HepG2 (cell line): Measurements from ENCODE around the gene ANKRD37. TPM values are rescaled to one million over a fixed set of nuclear protein-coding genes. Genes with fewer than 3 reads are reported as not detected.

ENCODE experiments used
- AHDC1 ChIP-seq: sonication (generic); formaldehyde crosslinking; IDR thresholded peaks from 2 replicates; pipeline ENCODE4 v1.5.1; 2020; ENCODE audit warnings: mild to moderate bottlenecking, missing genetic modification reagents, borderline replicate concordance
- BRD4 ChIP-seq: sonication (generic); formaldehyde crosslinking; IDR thresholded peaks from 2 replicates; pipeline ENCODE4 v1.4.0; 2020; ENCODE audit warnings: missing genetic modification reagents
- CHD4 ChIP-seq: fragments of 200-600 bp; sonication (generic); IDR thresholded peaks from 2 replicates; pipeline ENCODE4 v1.7.0; 2017; ENCODE audit warnings: mild to moderate bottlenecking, low read length, borderline replicate concordance
- GPBP1L1 ChIP-seq: sonication (generic); formaldehyde crosslinking; IDR thresholded peaks from 2 replicates; pipeline ENCODE4 v1.5.0; 2020; ENCODE audit warnings: mild to moderate bottlenecking, missing genetic modification reagents
- HDAC1 ChIP-seq: sonication (generic); formaldehyde crosslinking; IDR thresholded peaks from 2 replicates; pipeline ENCODE4 v1.5.1; 2020; ENCODE audit warnings: mild to moderate bottlenecking, missing genetic modification reagents
- MATR3 ChIP-seq: sonication (generic); formaldehyde crosslinking; IDR thresholded peaks from 2 replicates; pipeline ENCODE4 v1.4.0; 2020; ENCODE audit warnings: missing genetic modification reagents
- MEIS1 ChIP-seq: sonication (generic); formaldehyde crosslinking; IDR thresholded peaks from 2 replicates; pipeline ENCODE4 v1.9.0; 2021; ENCODE audit warnings: mild to moderate bottlenecking, missing genetic modification reagents, moderate library complexity, borderline replicate concordance
- NAIF1 ChIP-seq: sonication (generic); formaldehyde crosslinking; IDR thresholded peaks from 2 replicates; pipeline ENCODE4 v1.5.0; 2020; ENCODE audit warnings: mild to moderate bottlenecking, missing genetic modification reagents, borderline replicate concordance
- PAXIP1 ChIP-seq: sonication (generic); formaldehyde crosslinking; conservative IDR thresholded peaks from 2 replicates; pipeline ENCODE4 v1.4.0; 2020; ENCODE audit warnings: mild to moderate bottlenecking, missing genetic modification reagents, moderate library complexity
- PCBP1 ChIP-seq: fragments of 200-400 bp; formaldehyde crosslinking; IDR thresholded peaks from 2 replicates; pipeline ENCODE4 v1.6.1; 2017; ENCODE audit warnings: mild to moderate bottlenecking, low read depth, low read length, borderline replicate concordance
- POGK ChIP-seq: sonication (generic); formaldehyde crosslinking; conservative IDR thresholded peaks from 2 replicates; pipeline ENCODE4 v1.8.0; 2022; ENCODE audit warnings: mild to moderate bottlenecking, moderate library complexity, missing genetic modification reagents
- ZFP82 ChIP-seq: sonication (generic); formaldehyde crosslinking; IDR thresholded peaks from 2 replicates; pipeline ENCODE4 v1.5.1; 2020; ENCODE audit warnings: mild to moderate bottlenecking, missing genetic modification reagents, borderline replicate concordance
- ZKSCAN1 ChIP-seq: fragments of 150-350 bp; IDR thresholded peaks from 2 replicates; pipeline ENCODE4 v1.6.1; 2014; ENCODE audit warnings: low read length
- ZNF333 ChIP-seq: sonication (generic); formaldehyde crosslinking; IDR thresholded peaks from 2 replicates; pipeline ENCODE4 v1.4.0; 2020; ENCODE audit warnings: mild to moderate bottlenecking, missing genetic modification reagents, borderline replicate concordance
- ZNF546 ChIP-seq: sonication (generic); formaldehyde crosslinking; conservative IDR thresholded peaks from 2 replicates; pipeline ENCODE4 v1.8.1; 2023; ENCODE audit warnings: mild to moderate bottlenecking, missing genetic modification reagents
- ZNF720 ChIP-seq: sonication (generic); formaldehyde crosslinking; IDR thresholded peaks from 2 replicates; pipeline ENCODE4 v1.4.0; 2020; ENCODE audit warnings: missing genetic modification reagents
- polyA plus RNA-seq, 8 experiments: library from polyadenylated mRNA; depleted of rRNA in 3 of 8; stranded (reverse) in 7 of 8; unstranded in 1 of 8; fragments of >200 nt; fragmentation: Illumina TruSeq in 4 of 8; extraction: Trizol in 4 of 8; gene quantifications; 2 replicates each; pipeline versions ENCODE4 v1.2.1 to v1.2.3, GENCODE V29; 2011 to 2016; ENCODE audit warnings: low read depth in 4 of 8, missing spikeins in 1 of 8, mixed read lengths in 1 of 8; ENCODE audit not compliant: insufficient read depth in 1 of 8
- total RNA-seq, 5 experiments: library from RNA; depleted of rRNA; stranded (reverse); fragments of >200 nt; fragmentation: Illumina TruSeq; extraction: Trizol; gene quantifications; 2 replicates each; pipeline ENCODE4 v1.2.3, GENCODE V29; 2016; ENCODE audit warnings: low read depth in 1 of 5

ANKRD37 gene
- total and polyA plus RNA-seq, 2 of the 13 experiments (the other 11 are each of a cell fraction or from before 2014, with no cell fraction given) = 2.2 to 51.4 TPM

- no peak for TF ChIP-seq MATR3 (CRISPR knock-in tag)
- TF ChIP-seq ZKSCAN1 = no peak
- TF ChIP-seq HDAC1 (CRISPR knock-in tag) = peak; percentile 98
- TF ChIP-seq POGK (CRISPR knock-in tag) = peak; percentile 94
- TF ChIP-seq PAXIP1 = peak; percentile 65
- TF ChIP-seq NAIF1 = peak; percentile 96
- no peak; the same call in 1 of the 2 replicates for TF ChIP-seq ZFP82 (CRISPR knock-in tag)
- TF ChIP-seq ZNF720 (CRISPR knock-in tag) = no peak
- TF ChIP-seq ZNF546 (CRISPR knock-in tag) = peak; percentile 98
- peak; percentile 63 for TF ChIP-seq BRD4 (CRISPR knock-in tag)
- no peak for TF ChIP-seq GPBP1L1
- peak; percentile 90; the same call in 1 of the 2 replicates for TF ChIP-seq ZNF333
- TF ChIP-seq AHDC1 (CRISPR knock-in tag) = no peak
- 0 out of 2 replicates have a peak, but pooled peaks have one; percentile 48 for TF ChIP-seq MEIS1
- no peak for TF ChIP-seq CHD4
- TF ChIP-seq PCBP1 = no peak
Measured at GRCh38 chr4:185395956-185396723, 501 bp upstream of the ANKRD37 start (continued).
